NCI-H524 (cell line): ENCODE data around the gene FAM124B.
"Not testable (repeated sequence)": the region's sequence is repeated elsewhere in the genome, so short reads cannot be mapped to it uniquely, and the experiment has no call there.

Experiments
- DNase-seq, 2 experiments: peaks; one replicate each; lab custom pipeline; 2025; lab: John Stamatoyannopoulos, UW

The FAM124B gene

DNA sequence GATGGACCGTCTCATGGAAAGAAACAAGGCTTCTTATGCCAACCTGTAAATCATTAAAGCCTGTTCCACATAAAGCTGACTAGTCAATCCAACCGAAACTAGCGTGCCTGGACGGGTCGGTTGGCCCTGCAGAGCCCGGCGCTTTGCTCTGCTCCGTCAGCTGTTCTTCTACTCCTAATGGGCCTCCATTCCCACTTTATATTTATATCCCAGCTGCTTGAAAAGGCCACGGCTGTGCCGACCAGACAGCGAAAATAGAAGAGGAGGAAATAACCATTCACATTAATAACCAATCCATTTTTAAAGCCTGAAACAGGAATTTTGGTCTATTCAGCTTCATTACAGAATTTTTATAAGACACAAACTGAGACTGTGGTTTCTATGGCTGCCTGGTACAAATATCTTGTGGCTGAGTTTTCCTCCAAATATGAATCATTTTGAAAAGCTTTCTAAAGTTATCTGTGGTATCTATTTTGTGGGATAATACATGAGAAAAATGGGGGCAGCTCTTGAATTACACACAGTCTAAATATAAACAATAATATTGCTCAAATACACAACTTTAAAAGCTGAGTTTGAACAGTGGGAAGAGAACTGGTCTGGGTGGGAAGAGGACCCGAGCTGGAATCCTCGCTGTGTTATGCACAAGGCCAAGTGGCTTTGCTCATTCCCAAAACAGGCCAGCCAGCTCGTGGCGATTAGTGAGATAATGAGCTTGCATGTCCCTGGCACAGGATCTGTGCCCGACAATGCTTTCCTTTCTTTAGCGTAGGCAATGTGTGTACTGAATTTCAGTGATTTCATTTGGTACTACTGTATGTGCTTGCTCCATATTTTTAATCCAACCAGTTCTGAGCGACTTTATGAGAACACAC, 10.5 kb upstream of the FAM124B start:
- no peak for DNase-seq

DNA sequence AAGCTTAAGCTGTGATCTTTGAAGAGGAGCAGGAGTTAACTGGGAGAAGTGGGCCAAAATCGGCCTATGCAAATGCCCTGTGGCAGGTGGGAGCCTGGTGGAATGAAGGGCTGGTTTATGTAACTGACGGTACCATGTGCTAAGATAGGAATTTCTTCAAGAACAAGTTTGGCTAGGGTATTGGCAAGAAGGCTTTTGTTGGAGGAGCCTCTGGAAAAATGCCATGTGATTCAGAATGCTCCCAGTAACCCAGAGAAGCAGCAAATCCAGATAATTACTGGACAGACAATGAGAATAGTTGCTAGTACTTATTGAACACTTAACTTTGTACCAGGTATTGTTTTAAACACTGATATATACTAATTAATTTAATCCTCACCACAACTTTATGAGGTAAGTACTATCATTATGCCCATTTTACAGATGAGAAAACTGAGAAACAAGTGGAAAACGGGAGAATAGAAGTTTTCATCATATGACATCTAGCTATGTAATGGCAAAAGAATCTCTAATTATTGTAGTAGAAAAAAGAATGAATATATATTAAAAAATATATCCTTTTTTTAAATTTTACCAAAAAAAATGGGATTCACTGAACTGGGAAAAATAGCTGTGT, 9.1 kb upstream of the FAM124B start:
- no peak for DNase-seq

GRCh38 chr2:224408676-224409075, 6.8 kb upstream of the FAM124B start:
- no peak for DNase-seq

GRCh38 chr2:224407241-224407701, 5.4 kb upstream of the FAM124B start:
- DNase-seq: peak in 1 of 2 experiments; percentile 47

DNA sequence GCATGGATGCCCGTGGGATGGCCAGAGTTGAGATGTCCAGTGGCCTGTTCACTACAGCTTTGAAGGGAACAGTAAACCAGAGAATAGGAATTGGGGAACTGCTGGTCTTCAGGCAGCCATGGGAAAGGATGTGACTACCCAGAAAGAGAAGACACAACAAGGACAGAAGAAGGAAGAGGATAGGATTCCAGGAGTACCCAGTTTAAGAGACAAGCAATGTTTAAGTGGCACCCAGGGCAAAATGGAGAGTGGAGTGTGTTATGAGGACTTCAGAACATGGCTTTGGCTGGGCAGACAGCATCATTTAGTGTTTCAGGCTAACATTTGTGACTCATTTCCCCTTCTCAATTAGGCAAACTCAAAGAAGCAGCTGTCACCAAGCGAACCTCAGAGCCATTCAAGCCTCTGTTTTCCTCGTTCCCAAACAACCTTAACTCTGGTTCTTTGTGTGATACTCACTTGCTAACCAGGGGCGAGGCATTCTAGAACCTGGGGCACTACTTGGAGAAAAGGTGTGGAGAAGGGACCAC, 4.0 kb upstream of the FAM124B start:
- no peak for DNase-seq

DNA sequence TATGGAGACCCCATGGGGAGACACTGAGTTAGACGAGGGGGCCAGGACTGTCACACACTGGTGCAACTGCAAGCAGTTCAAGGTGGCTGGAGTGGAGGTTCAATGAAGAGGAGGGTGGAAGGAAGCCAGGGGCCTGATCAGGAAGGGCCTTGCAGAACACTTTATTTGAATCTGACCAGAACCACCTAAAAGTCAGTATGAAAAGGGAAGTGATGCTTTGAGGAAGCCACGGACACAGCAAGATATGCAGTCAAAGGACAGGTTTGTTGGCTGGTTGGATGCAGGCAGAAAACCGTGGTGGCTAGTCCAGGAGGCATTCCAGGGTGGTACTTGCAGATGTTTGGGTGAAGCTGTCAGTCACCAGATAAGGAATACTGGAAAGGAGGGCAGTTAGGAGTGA, 3.5 kb upstream of the FAM124B start:
- no peak for DNase-seq

- peak; percentile 36 to 73 for DNase-seq
These were observed 2.9 kb upstream of the FAM124B start for GRCh38 chr2:224404796-224405195.

GRCh38 chr2:224403657-224404056, 1.8 kb upstream of the FAM124B start:
- no peak for DNase-seq

DNA sequence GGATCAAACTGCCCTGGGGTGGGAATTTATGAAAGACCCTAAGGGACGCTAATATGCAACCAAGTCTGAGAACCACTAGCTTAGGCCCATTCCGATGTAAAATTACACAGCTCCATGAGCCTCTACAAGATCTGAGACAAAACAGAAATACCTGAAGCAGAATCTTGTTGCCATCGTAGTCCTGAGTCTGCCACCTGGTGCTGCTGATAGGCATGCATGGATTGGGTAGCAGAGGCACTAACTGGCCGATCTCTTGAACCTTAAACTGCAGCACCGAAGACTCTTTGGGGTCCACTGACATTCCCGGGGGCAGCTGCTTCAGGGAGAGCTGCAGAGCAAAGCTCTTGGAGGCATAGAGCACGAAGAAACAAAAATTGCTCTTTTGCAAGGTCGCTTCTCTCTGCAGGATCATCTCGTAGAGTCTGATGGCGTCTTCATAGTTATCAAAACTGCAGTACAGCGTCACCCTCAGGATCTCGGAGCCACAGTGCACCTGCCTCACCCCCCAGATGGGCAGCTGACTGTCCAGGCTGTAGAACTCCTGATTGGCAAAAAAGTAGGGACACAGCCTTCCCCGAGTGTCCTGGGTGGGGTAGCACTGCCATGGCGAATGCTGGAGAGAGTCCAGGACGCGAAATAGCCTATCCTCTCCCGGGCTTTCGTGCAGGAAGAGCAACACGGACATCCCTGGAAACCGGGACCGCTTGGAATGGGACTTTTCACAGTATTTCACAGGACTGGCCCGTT, 848 bp downstream of the FAM124B start:
- no peak for DNase-seq

- no peak for DNase-seq
These were observed 1.6 kb downstream of the FAM124B start for GRCh38 chr2:224400174-224400810.

GRCh38 chr2:224398289-224398688, 3.6 kb downstream of the FAM124B start:
- no peak for DNase-seq

DNA sequence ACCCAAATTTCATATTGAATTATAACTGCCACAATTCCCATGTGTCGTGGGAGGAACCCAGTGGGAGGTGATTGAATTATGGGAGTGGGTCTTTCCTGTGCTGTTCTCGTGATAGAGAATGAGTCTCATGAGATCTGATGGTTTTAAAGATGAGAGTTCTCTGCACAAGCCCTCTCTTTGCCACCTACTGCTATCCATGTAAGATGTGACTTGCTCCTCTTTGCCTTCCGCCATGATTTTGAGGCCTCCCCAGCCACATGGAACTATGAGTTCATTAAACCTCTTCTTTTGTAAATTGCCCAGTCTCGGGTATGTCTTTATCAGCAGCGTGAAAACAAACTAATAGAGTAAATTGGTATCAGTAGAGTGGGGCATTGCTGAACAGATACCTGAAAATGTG, 4.8 kb downstream of the FAM124B start:
- DNase-seq: not testable (repeated sequence)

GRCh38 chr2:224395620-224396390, 6.1 kb downstream of the FAM124B start:
- no peak for DNase-seq

DNA sequence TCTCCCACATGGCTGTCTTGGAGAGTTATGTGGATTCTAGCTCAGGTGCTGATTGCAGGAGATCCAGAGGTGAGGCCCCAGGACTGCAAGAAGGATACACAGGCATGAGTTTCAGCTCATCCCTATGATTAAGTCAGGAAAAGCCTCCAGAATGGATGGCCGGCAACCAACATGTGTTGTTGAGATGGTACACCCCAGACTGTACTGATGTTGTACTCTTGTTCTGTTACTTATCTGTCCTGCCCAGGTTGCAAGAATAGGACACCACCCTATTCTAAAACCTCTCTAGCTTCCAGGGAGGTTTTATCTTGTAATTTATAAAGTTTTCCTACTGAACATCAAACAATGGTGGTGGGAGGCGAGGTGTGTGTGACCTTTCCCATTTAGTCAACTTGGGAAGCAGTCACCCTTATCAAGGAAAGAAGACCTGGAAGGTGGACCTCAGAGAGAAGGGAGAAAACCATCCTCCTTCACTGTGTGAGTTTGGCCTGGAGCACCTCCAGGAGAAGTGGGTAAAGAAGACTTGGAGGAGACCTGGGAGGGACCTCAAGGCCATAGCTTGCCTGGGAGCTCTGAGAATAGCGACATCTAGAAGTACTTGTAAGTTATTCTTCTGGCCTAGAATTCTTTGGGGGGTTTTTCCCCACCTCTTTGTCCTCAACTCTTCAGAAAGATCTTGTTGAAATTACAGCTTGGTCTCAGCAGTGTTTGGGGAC, 8.6 kb downstream of the FAM124B start:
- no peak for DNase-seq

GRCh38 chr2:224392545-224392944, 9.4 kb downstream of the FAM124B start:
- DNase-seq: no peak

DNA sequence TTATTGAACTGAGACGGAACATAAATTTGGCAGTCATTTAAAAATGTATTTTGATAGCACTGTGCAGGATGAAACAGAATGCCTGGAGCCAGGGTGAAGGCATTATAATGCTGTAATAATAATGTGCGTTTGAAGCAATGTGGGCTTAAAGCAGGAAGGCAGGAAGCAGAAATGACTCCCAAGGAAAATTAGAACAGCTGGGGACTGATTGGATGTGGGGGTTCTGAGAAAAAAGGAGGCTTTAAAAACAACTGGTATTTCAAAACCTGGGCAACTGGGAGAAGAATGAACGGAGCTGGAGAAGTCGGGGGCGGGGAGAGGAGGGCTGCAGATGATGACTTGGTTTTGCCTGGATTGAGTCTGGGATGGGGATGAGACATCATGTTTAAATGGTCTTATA, 12.6 kb downstream of the FAM124B start:
- DNase-seq: no peak

DNA sequence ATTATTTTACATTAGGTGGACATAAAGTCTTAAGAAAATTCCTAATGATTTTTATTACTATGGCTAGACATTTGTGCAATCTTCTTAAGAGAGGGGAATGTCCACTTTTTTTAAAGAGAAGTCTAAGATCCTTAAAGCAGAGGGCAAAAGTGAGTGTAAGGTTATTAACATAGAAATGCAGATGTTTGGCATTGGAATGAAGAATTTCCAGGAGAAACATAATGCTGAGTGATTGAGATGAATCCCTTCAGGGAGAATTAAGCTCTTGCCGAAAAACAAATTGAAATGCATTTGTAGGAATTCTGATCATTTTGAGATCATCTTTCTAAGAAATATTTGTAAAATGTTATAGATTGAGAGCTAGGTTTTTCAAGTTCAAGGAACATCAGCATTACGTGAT, 15.0 kb downstream of the FAM124B start:
- no peak for DNase-seq

GRCh38 chr2:224382973-224383555, 18.8 kb downstream of the FAM124B start:
- DNase-seq: no peak

DNA sequence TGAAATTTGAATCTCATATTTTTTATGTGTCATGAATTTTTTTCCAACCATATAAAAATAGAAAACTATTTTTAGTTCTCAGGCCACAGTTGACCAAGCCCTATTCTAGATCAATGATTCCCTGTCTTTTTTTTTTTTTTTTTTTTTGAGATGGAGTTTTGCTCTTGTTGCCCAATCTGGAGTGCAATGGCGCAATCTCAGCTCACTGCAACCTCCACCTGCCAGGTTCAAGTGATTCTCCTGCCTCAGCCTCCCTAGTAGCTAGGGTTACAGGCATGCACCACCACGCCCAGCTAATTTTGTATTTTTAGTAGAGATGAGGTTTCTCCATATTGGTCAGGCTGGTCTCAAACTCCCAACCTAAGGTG, 19.6 kb downstream of the FAM124B start:
- DNase-seq: not testable (repeated sequence)
